GM19372 (cell line): ENCODE measurements around the gene DKK2.

Experiments used
- ATAC-seq: cut with Tn5 transposase; IDR thresholded peaks from one replicate; pipeline ENCODE4 v1.9.1; 2021; ENCODE audit warnings: mild to moderate bottlenecking, low read depth, moderate library complexity; ENCODE audit not compliant: unreplicated experiment

DKK2 gene

GRCh38 chr4:107035819-107036583, at the start of gene DKK2:
TSS of gene DKK2 (minus strand) at chr4:107036313. CDS start at chr4:107035591, 722 bp downstream.
- no peak for ATAC-seq

- no peak for ATAC-seq
Observed at GRCh38 chr4:107077192-107077591, 41.1 kb upstream of the DKK2 start.

- ATAC-seq = no peak
Observed at GRCh38 chr4:107072836-107073736, 37.0 kb upstream of the DKK2 start.

GRCh38 chr4:107071108-107071507, 35.0 kb upstream of the DKK2 start:
- ATAC-seq = no peak

- ATAC-seq = no peak
Observed at GRCh38 chr4:107069049-107069448, 32.9 kb upstream of the DKK2 start.

- ATAC-seq = no peak
Observed at GRCh38 chr4:107068116-107068515, 32.0 kb upstream of the DKK2 start.

GRCh38 chr4:107066621-107067020, 30.5 kb upstream of the DKK2 start:
- ATAC-seq = no peak

GRCh38 chr4:107065201-107065600, 29.1 kb upstream of the DKK2 start:
- ATAC-seq = no peak

GRCh38 chr4:107060388-107060787, 24.3 kb upstream of the DKK2 start:
- ATAC-seq = no peak

GRCh38 chr4:107058828-107059227, 22.7 kb upstream of the DKK2 start:
- no peak for ATAC-seq

GRCh38 chr4:107050525-107051135, 14.5 kb upstream of the DKK2 start:
- no peak for ATAC-seq

GRCh38 chr4:107046261-107046660, 10.1 kb upstream of the DKK2 start:
- ATAC-seq = no peak

- ATAC-seq = no peak
Observed at GRCh38 chr4:107044170-107044569, 8.1 kb upstream of the DKK2 start.

- no peak for ATAC-seq
Observed at GRCh38 chr4:107037199-107037584, 1.1 kb upstream of the DKK2 start.

- ATAC-seq = no peak
Observed at GRCh38 chr4:107036584-107037198, 578 bp upstream of the DKK2 start.

GRCh38 chr4:107034996-107035818, 906 bp downstream of the DKK2 start:
- ATAC-seq = no peak

GRCh38 chr4:107034091-107034995, 1.8 kb downstream of the DKK2 start:
- no peak for ATAC-seq

GRCh38 chr4:107027379-107027778, 8.7 kb downstream of the DKK2 start:
- no peak for ATAC-seq

GRCh38 chr4:107018344-107018735, 17.8 kb downstream of the DKK2 start:
- no peak for ATAC-seq
